Measurements from ENCODE around the gene ARID3C. TPM values are rescaled to one million over a fixed set of nuclear protein-coding genes. Genes with fewer than 3 reads are reported as not detected.
A peak's percentile ranks its signal among the peaks of the same experiment; 100 is the strongest.

ARID3C gene
- total and polyA plus RNA-seq, 2 experiments from 2014 or later, result 0.49 TPM; not detected in 1

DNA sequence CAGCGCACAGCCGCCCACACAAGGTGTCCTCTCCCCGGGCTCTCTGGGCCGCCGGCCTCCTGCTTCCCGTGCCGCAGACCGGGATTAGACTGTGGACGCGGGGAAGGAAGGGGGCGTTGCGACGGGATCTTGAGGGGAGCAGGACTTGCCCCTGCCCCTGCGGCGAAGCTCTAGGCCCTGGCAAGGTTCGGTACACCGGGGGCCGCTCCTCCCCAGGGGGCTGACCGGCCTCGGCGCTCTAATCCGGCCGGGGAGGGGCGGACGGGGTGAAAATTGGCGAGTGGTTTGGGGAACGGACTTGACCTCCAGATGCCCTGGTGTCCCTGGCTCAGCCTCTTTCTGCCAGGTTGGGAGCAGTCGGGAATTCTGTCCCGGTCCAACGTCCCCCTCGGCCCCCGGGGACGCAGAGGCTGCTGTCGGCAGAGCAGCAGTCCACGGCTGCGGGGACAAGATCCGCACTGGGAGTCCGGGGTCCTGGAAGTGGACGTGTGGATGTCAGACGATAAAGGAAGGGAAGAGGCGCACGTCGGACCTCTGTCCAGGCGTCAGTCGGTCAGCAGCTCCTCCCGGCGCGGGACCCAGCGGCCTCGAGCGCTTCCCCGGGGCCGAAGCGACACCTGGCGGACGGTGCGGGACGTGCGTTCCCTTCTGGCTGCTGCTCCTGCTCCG lies 37.5 kb downstream of the ARID3C start (continued):
- TF ChIP-seq ZNF462 (CRISPR knock-in tag; IDR thresholded peaks at IDR 0.05), result no peak
- no peak for TF ChIP-seq JUNB (IDR thresholded peaks at IDR 0.05; ENCODE audit: unreplicated experiment)
- TF ChIP-seq ZNF331 (CRISPR knock-in tag; IDR thresholded peaks at IDR 0.05; ENCODE audit: low read depth), result no peak
- TF ChIP-seq NANOG (IDR thresholded peaks at IDR 0.05; ENCODE audit: borderline replicate concordance), result no peak
- peak; percentile 83 for TF ChIP-seq EZH2 (IDR thresholded peaks at IDR 0.05; ENCODE audit: low read depth, unreplicated experiment)
- no peak for TF ChIP-seq STAT1 (IDR thresholded peaks at IDR 0.05; ENCODE audit: unreplicated experiment)

DNA sequence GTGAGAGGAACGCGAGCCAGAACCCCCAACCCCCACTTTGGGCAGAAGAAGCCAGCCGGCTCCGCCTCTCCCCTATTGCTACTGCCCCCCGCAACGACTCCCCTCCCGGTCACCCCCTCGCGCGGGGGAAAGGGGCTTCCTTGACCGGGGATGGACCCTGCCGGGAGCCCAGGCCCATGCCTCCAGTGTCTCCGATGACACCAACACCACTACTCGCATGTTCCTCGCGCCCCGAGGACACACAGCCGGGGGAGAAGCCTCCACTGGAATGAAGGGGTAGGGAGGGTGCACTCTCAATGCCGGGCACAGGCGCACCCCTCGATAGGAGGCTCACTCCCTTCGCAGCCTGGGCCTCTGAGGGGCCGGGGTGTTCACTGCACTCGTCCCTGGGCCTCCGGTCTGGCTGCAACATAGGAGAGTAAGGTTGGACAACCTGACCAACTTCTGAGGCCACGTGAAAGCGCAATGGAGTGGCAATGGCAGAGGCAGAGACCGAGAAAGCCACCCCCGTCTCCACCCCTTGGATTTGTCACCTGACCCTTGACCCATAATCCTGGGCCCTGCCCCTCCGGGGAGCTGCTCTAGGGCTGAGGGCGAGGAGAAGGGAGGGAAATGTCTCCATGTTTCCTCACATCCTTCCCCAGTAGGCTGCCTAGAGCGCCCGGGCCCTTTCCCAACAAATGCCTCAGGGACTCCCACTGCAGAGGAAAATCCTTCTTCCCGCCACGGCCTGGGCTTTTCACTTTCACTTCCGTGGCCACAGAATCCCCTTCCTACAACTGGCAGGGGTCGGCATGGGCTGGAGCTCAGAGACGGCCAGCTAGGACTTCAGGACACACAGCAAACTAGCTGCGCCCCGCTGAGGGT lies 38.3 kb downstream of the ARID3C start:
- no peak overlapping the region for H3K27ac ChIP-seq (ENCODE audit: low read depth)
- peak overlapping the region; percentile 97 for H2AFZ ChIP-seq
- H3K27me3 Mint-ChIP-seq (ENCODE audit: insufficient read depth, low read depth, poor library complexity), result peaks cover 84% of the 10 kb centered on the region
- H3K27ac Mint-ChIP-seq, result no peak overlapping the region
- H3K4me1 Mint-ChIP-seq, result peaks cover 38% of the 10 kb centered on the region
- TF ChIP-seq STAT1 (IDR thresholded peaks at IDR 0.05; ENCODE audit: unreplicated experiment) (no peak), REST (IDR thresholded peaks at IDR 0.05; ENCODE audit: unreplicated experiment) (no peak), EZH2 (IDR thresholded peaks at IDR 0.05; ENCODE audit: low read depth, unreplicated experiment) (peak; percentile 50)
- no peaks in the 10 kb centered on the region for H3F3A ChIP-seq (replicated peaks; ENCODE audit: low read depth)
- ATAC-seq (peak; percentile 18), DNase-seq (ENCODE audit: low spot score) (peak; percentile 66)
- H3K36me3 ChIP-seq (ENCODE audit: insufficient read depth), result no peaks in the 10 kb centered on the region
- H3K36me3 Mint-ChIP-seq (ENCODE audit: low read depth), result no peaks in the 10 kb centered on the region; the same call in 2 of the 3 replicates
- H3K4me3 Mint-ChIP-seq, result peak overlapping the region; percentile 79
- peaks cover 95% of the 10 kb centered on the region for H3K27me3 ChIP-seq (ENCODE audit: insufficient read depth)
- H3K4me3 ChIP-seq, result peak overlapping the region; percentile 70
- no peaks in the 10 kb centered on the region for H3K9me2 ChIP-seq (ENCODE audit: insufficient read depth)
- no peaks in the 10 kb centered on the region for H3K79me2 ChIP-seq (replicated peaks; ENCODE audit: insufficient read depth)
- peak overlapping the region; percentile 94 for H3K4me2 ChIP-seq
- H4K20me1 ChIP-seq (replicated peaks; ENCODE audit: insufficient read depth), result peaks cover 6% of the 10 kb centered on the region
- peaks cover 48% of the 10 kb centered on the region for H3K4me1 ChIP-seq (ENCODE audit: insufficient read depth)
- peaks cover 3% of the 10 kb centered on the region; the same call in 1 of the 3 replicates for H3K9me3 Mint-ChIP-seq

All from GM23338 (cell line).